ENCODE measurements around the gene CCL28. TPM values are rescaled to one million over a fixed set of nuclear protein-coding genes. Genes with fewer than 3 reads are reported as not detected.

CCL28 gene
- total RNA-seq, 1 experiment from 2014 or later = 1.4 TPM

GRCh38 chr5:43371821-43372220 is 40.4 kb downstream of the CCL28 start:
- Mint-ChIP-seq H3K4me1 (no peaks in the 10 kb centered on the region), H3K9me3 (peaks cover 46% of the 10 kb centered on the region), H3K4me3 (no peak overlapping the region), H3K27me3 (ENCODE audit: low read depth) (peaks cover 8% of the 10 kb centered on the region), H3K36me3 (peaks cover 22% of the 10 kb centered on the region), H3K27ac (no peak overlapping the region)
- no peak for TF ChIP-seq GTF2I (CRISPR knock-in tag; conservative IDR thresholded peaks at IDR 0.05)
- no peak for TF ChIP-seq FOXP4 (CRISPR knock-in tag; IDR thresholded peaks at IDR 0.05)
- TF ChIP-seq PREB (CRISPR knock-in tag; IDR thresholded peaks at IDR 0.05; ENCODE audit: borderline replicate concordance) = no peak
- TF ChIP-seq FOXP1 (CRISPR knock-in tag; IDR thresholded peaks at IDR 0.05; ENCODE audit: borderline replicate concordance) = no peak
- no peak for TF ChIP-seq ZNF423 (CRISPR knock-in tag; IDR thresholded peaks at IDR 0.05)
- TF ChIP-seq E2F5 (CRISPR knock-in tag; IDR thresholded peaks at IDR 0.05) = no peak
- no peak for TF ChIP-seq ZNF281 (CRISPR knock-in tag; IDR thresholded peaks at IDR 0.05)
- TF ChIP-seq ZBTB43 (CRISPR knock-in tag; IDR thresholded peaks at IDR 0.05) = no peak
- TF ChIP-seq RORB (CRISPR knock-in tag; IDR thresholded peaks at IDR 0.05) = no peak
- TF ChIP-seq ETV6 (CRISPR knock-in tag; IDR thresholded peaks at IDR 0.05) = no peak
- TF ChIP-seq ZMAT4 (CRISPR knock-in tag; IDR thresholded peaks at IDR 0.05) = no peak
- no peak for TF ChIP-seq ZNF671 (CRISPR knock-in tag; IDR thresholded peaks at IDR 0.05)
- TF ChIP-seq NFYB (CRISPR knock-in tag; conservative IDR thresholded peaks at IDR 0.05; ENCODE audit: low read depth) = no peak
- no peak for TF ChIP-seq TEAD4 (CRISPR knock-in tag; IDR thresholded peaks at IDR 0.05)
- DNase-seq (ENCODE audit: low spot score) = no peak
- ATAC-seq = no peak
- ChIA-PET CTCF (no interaction called here), POLR2A (no interaction called here)

GRCh38 chr5:43370352-43370751 is 41.8 kb downstream of the CCL28 start:
- ChIA-PET CTCF (no interaction called here), POLR2A (no interaction called here)
- H3K4me1 Mint-ChIP-seq = no peaks in the 10 kb centered on the region
- H3K27ac Mint-ChIP-seq = no peak overlapping the region
- peaks cover 14% of the 10 kb centered on the region for H3K27me3 Mint-ChIP-seq (ENCODE audit: low read depth)
- peaks cover 58% of the 10 kb centered on the region for H3K9me3 Mint-ChIP-seq
- H3K36me3 Mint-ChIP-seq = peaks cover 22% of the 10 kb centered on the region
- no peak for ATAC-seq
- no peak overlapping the region for H3K4me3 Mint-ChIP-seq
- DNase-seq (ENCODE audit: low spot score) = no peak
- TF ChIP-seq E2F4 (CRISPR knock-in tag; IDR thresholded peaks at IDR 0.05; ENCODE audit: borderline replicate concordance, low read depth) (no peak), STAT6 (CRISPR knock-in tag; conservative IDR thresholded peaks at IDR 0.05; ENCODE audit: low read depth) (no peak), AFF4 (CRISPR knock-in tag; IDR thresholded peaks at IDR 0.05; ENCODE audit: borderline replicate concordance) (no peak), FOXK1 (CRISPR knock-in tag; IDR thresholded peaks at IDR 0.05) (no peak)

Measured in WTC11 (cell line).